ENCODE data around the gene LHPP. TPM values are rescaled to one million over a fixed set of nuclear protein-coding genes. Genes with fewer than 3 reads are reported as not detected.

The LHPP gene
- total RNA-seq, 1 experiment from 2014 or later = 3.7 TPM

- intact Hi-C loops (cut with micrococcal nuclease) = no loop called here
- Mint-ChIP-seq H3K27me3 (ENCODE audit: insufficient read depth, unreplicated experiment) (peaks cover 19% of the 10 kb centered on the region), H3K4me3 (ENCODE audit: unreplicated experiment) (no peak overlapping the region), H3K4me1 (ENCODE audit: insufficient read depth, unreplicated experiment) (no peaks in the 10 kb centered on the region), H3K36me3 (ENCODE audit: insufficient read depth, unreplicated experiment) (peaks cover 4% of the 10 kb centered on the region), H3K27ac (ENCODE audit: low read depth, unreplicated experiment) (no peak overlapping the region), H3K9me3 (ENCODE audit: unreplicated experiment) (no peaks in the 10 kb centered on the region)
- no peak for DNase-seq (ENCODE audit: unreplicated experiment)
- POLR2A ChIA-PET = no interaction called here
- CTCF ChIA-PET = interaction anchor here (0.6 kb wide), 1 partner anchor 276 kb away, joined by 3 read pairs; no protein-coding TSS in a partner anchor
- TF ChIP-seq, protein P1, sequence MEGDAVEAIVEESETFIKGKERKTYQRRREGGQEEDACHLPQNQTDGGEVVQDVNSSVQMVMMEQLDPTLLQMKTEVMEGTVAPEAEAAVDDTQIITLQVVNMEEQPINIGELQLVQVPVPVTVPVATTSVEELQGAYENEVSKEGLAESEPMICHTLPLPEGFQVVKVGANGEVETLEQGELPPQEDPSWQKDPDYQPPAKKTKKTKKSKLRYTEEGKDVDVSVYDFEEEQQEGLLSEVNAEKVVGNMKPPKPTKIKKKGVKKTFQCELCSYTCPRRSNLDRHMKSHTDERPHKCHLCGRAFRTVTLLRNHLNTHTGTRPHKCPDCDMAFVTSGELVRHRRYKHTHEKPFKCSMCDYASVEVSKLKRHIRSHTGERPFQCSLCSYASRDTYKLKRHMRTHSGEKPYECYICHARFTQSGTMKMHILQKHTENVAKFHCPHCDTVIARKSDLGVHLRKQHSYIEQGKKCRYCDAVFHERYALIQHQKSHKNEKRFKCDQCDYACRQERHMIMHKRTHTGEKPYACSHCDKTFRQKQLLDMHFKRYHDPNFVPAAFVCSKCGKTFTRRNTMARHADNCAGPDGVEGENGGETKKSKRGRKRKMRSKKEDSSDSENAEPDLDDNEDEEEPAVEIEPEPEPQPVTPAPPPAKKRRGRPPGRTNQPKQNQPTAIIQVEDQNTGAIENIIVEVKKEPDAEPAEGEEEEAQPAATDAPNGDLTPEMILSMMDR (IDR thresholded peaks at IDR 0.05; ENCODE audit: unreplicated experiment) = no peak
- BruUV-seq (replicated peaks) = no TSS peak
Observed at GRCh38 chr10:124576526-124577420, 115.2 kb downstream of the LHPP start.

DNA sequence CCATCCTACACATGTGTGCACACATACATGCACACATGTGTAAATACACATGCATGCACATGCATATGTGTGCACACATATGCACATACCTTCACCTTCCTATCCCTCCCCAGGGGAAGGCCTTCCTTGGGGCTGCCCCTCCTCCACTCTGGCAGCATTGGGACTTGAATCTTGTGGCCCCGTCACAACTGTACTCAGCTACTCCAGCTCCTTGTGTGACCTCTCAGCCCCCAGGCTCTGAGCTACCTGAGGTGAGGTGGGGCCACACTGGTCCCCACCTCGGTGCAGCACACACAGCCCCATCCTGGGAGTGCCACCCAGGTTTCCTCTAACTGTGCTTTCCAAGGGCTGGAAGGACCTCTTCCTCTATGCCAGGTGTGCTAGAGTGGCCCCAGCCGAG lies 116.0 kb downstream of the LHPP start:
- ChIA-PET POLR2A (no interaction called here), CTCF (no interaction called here)
- TF ChIP-seq, protein P1 (IDR thresholded peaks at IDR 0.05; ENCODE audit: unreplicated experiment) = no peak
- H3K4me3 Mint-ChIP-seq (ENCODE audit: unreplicated experiment) = no peak overlapping the region
- intact Hi-C loops (cut with micrococcal nuclease) = no loop called here
- no peaks in the 10 kb centered on the region for H3K4me1 Mint-ChIP-seq (ENCODE audit: insufficient read depth, unreplicated experiment)
- peaks cover 19% of the 10 kb centered on the region for H3K27me3 Mint-ChIP-seq (ENCODE audit: insufficient read depth, unreplicated experiment)
- peaks cover 4% of the 10 kb centered on the region for H3K36me3 Mint-ChIP-seq (ENCODE audit: insufficient read depth, unreplicated experiment)
- no peak overlapping the region for H3K27ac Mint-ChIP-seq (ENCODE audit: low read depth, unreplicated experiment)
- no TSS peak for BruUV-seq (replicated peaks)
- DNase-seq (ENCODE audit: unreplicated experiment) = no peak
- no peaks in the 10 kb centered on the region for H3K9me3 Mint-ChIP-seq (ENCODE audit: unreplicated experiment)

GRCh38 chr10:124578231-124579010 lies 116.8 kb downstream of the LHPP start:
- BruUV-seq (replicated peaks) = no TSS peak
- no peak for DNase-seq (ENCODE audit: unreplicated experiment)
- TF ChIP-seq, protein P1 (IDR thresholded peaks at IDR 0.05; ENCODE audit: unreplicated experiment) = no peak
- ChIA-PET POLR2A (interaction anchor here (1.2 to 1.3 kb wide), 2 partner anchors 18 to 49 kb away, joined by 3 read pairs; no protein-coding TSS in a partner anchor), CTCF (interaction anchor here (0.7 kb wide), 1 partner anchor 48 kb away, joined by 3 read pairs; no protein-coding TSS in a partner anchor)
- peaks cover 19% of the 10 kb centered on the region for H3K27me3 Mint-ChIP-seq (ENCODE audit: insufficient read depth, unreplicated experiment)
- H3K36me3 Mint-ChIP-seq (ENCODE audit: insufficient read depth, unreplicated experiment) = peaks cover 4% of the 10 kb centered on the region
- no peaks in the 10 kb centered on the region for H3K9me3 Mint-ChIP-seq (ENCODE audit: unreplicated experiment)
- H3K27ac Mint-ChIP-seq (ENCODE audit: low read depth, unreplicated experiment) = no peak overlapping the region
- intact Hi-C loops (cut with micrococcal nuclease) = no loop called here
- no peaks in the 10 kb centered on the region for H3K4me1 Mint-ChIP-seq (ENCODE audit: insufficient read depth, unreplicated experiment)
- H3K4me3 Mint-ChIP-seq (ENCODE audit: unreplicated experiment) = no peak overlapping the region

DNA sequence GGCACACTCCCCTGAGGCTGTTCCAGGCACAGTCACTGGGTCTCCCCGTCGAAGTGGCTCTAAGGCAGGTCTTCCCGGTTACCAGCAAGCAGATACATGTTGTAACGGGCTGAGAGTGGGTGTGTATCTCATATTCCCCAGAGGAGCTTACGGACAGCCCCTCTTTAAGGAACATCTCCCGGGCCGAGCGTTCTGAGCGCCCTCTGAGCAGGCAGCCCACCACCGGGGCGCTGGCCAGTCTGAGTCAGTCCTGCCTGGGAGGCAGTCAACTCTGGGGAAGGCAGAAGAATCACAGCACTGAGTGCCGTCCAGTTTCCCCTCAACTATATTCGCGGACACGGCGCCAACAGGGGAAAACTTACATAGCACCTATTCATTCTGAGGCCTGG lies 117.4 kb downstream of the LHPP start:
- peaks cover 19% of the 10 kb centered on the region for H3K27me3 Mint-ChIP-seq (ENCODE audit: insufficient read depth, unreplicated experiment)
- H3K4me3 Mint-ChIP-seq (ENCODE audit: unreplicated experiment) = no peak overlapping the region
- peaks cover 4% of the 10 kb centered on the region for H3K36me3 Mint-ChIP-seq (ENCODE audit: insufficient read depth, unreplicated experiment)
- intact Hi-C loops (cut with micrococcal nuclease) = no loop called here
- no peak overlapping the region for H3K27ac Mint-ChIP-seq (ENCODE audit: low read depth, unreplicated experiment)
- CTCF ChIA-PET = interaction anchor here (0.7 kb wide), 1 partner anchor 47 kb away, joined by 3 read pairs; no protein-coding TSS in a partner anchor
- no peaks in the 10 kb centered on the region for H3K9me3 Mint-ChIP-seq (ENCODE audit: unreplicated experiment)
- DNase-seq (ENCODE audit: unreplicated experiment) = peak; percentile 18
- TF ChIP-seq, protein P1 (IDR thresholded peaks at IDR 0.05; ENCODE audit: unreplicated experiment) = no peak
- POLR2A ChIA-PET = interaction anchor here (1.2 to 1.3 kb wide), 2 partner anchors 19 to 48 kb away, joined by 3 read pairs; no protein-coding TSS in a partner anchor
- no peaks in the 10 kb centered on the region for H3K4me1 Mint-ChIP-seq (ENCODE audit: insufficient read depth, unreplicated experiment)
- no TSS peak for BruUV-seq (replicated peaks)
